GM12874 (cell line): ENCODE measurements around the gene TAGLN2.

Experiments used
- CTCF ChIP-seq: IDR thresholded peaks from 2 replicates; pipeline ENCODE4 v1.5.1; 2011; ENCODE audit warnings: low read depth, mild to moderate bottlenecking, control low read depth, low read length, moderate library complexity; ENCODE audit not compliant: insufficient read depth

The TAGLN2 gene

GRCh38 chr1:159919236-159919865 lies 6.0 kb downstream of the TAGLN2 start:
- no peak for TF ChIP-seq CTCF

DNA sequence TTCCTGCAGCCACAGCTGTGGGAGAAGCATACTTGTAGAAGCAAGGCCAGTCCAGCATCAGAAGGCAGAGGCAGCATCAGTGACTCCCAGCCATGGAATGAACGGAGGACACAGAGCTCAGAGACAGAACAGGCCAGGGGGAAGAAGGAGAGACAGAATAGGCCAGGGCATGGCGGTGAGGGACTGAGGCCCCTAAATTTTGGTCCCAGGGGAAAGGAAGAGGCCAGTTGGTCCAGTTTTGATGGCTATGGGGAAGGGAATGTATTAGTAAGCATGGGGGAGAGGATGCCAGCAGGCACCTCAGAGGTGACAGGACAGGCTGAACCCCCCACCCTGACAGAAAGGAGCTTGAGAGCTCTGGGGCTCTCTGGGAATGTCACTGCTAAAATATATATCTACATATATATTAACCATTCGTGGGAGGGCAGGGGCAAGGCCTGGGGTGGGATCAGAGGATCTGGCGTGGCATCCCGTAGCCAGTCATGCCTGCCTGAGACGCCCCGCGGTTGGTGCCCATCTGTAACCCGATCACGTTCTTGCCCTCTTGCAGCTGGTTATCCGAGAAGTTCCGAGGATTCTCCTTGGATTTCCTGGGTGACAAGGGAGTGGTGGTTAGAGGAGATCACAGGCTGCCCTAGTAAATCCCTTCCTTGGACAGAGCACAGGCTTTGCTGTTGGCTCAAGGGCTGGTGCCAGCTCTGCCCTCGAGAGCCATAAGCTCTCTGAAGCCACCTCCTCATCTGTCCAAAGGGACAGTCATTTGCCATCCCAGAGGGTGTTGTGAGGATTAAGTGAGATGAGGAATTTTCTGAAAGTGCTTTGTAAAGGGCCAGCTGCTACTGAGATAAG lies 6.7 kb downstream of the TAGLN2 start:
- TF ChIP-seq CTCF, result no peak

- TF ChIP-seq CTCF, result no peak
Observed at GRCh38 chr1:159917533-159918351, 7.6 kb downstream of the TAGLN2 start.

GRCh38 chr1:159916242-159917051 lies 8.9 kb downstream of the TAGLN2 start:
- no peak for TF ChIP-seq CTCF

- TF ChIP-seq CTCF, result no peak
Observed at GRCh38 chr1:159915571-159916241, 9.6 kb downstream of the TAGLN2 start.

GRCh38 chr1:159914252-159915018 lies 10.9 kb downstream of the TAGLN2 start:
- no peak for TF ChIP-seq CTCF
